Panc1 (cell line): ENCODE measurements around the gene DHX32. TPM values are rescaled to one million over a fixed set of nuclear protein-coding genes. Genes with fewer than 3 reads are reported as not detected.

Experiments used
- ATAC-seq: fragments of 200-7000 bp; cut with Tn5 transposase; 2 replicates; pipeline ENCODE4 v1.9.1; 2020; ENCODE audit warnings: mild to moderate bottlenecking, moderate library complexity
- BruUV-seq: library from RNA; stranded (reverse); fragments of 400-500 nt; replicated peaks from 2 replicates; lab custom pipeline; 2021; lab: Mats Ljungman, UMichigan
- CTCF ChIA-PET: fragments of 300-600 bp; sonication (Branson Sonifier 250); formaldehyde crosslinking; loops from one replicate; lab custom pipeline; 2022; ENCODE audit warnings: antibody characterized with exemption; lab: Charles Lee
- POLR2A ChIA-PET: fragments of 300-600 bp; sonication (Branson Sonifier 250); formaldehyde crosslinking; loops from one replicate; lab custom pipeline; 2022; ENCODE audit warnings: antibody characterized with exemption; lab: Charles Lee
- DNase-seq: peaks from one replicate; pipeline ENCODE4 v3.0.0-alpha.2; 2010; ENCODE audit warnings: low read depth, low spot score
- H3K27ac ChIP-seq: 2 replicates; pipeline ENCODE4 v1.5.1; 2011; ENCODE audit warnings: mild to moderate bottlenecking, low read length, inconsistent platforms
- H3K27me3 ChIP-seq: fragments of 200-500 bp; sonication (Bioruptor generic); 2 replicates; pipeline ENCODE4 v1.6.0; 2014; ENCODE audit warnings: low read length, inconsistent platforms; ENCODE audit not compliant: control insufficient read depth, insufficient read depth
- H3K36me3 ChIP-seq: fragments of 200-500 bp; sonication (Bioruptor generic); 2 replicates; pipeline ENCODE4 v1.5.1; 2014; ENCODE audit warnings: inconsistent platforms, mild to moderate bottlenecking, low read length, moderate library complexity; ENCODE audit not compliant: control insufficient read depth, insufficient read depth
- H3K4me1 ChIP-seq: 2 replicates; pipeline ENCODE4 v1.5.1; 2011; ENCODE audit warnings: inconsistent platforms, mild to moderate bottlenecking, low read length, moderate library complexity; ENCODE audit not compliant: control insufficient read depth, insufficient read depth
- H3K4me3 ChIP-seq, 2 experiments: 2 replicates each; pipeline ENCODE4 v1.5.1; 2011 to 2012; ENCODE audit warnings: low read depth in 2 of 2, low read length in 2 of 2, mild to moderate bottlenecking in 2 of 2, inconsistent platforms in 1 of 2, moderate library complexity in 1 of 2
- H3K9me3 ChIP-seq: fragments of 200-500 bp; sonication (Bioruptor generic); 2 replicates; pipeline ENCODE4 v1.5.1; 2014; ENCODE audit warnings: low read depth, mild to moderate bottlenecking, inconsistent platforms, low read length, moderate library complexity; ENCODE audit not compliant: control insufficient read depth, insufficient read depth
- POLR2AphosphoS5 ChIP-seq: IDR thresholded peaks from 2 replicates; pipeline ENCODE4 v1.6.1; 2012; ENCODE audit warnings: mild to moderate bottlenecking, low read depth, low read length, moderate library complexity
- SIN3A ChIP-seq: IDR thresholded peaks from 2 replicates; pipeline ENCODE4 v1.6.1; 2012; ENCODE audit warnings: low read depth, mild to moderate bottlenecking, low read length, moderate library complexity, borderline replicate concordance; ENCODE audit not compliant: insufficient read depth
- TCF7L2 ChIP-seq: IDR thresholded peaks from 2 replicates; pipeline ENCODE4 v1.6.1; 2011; ENCODE audit warnings: mild to moderate bottlenecking, low read depth, low read length, inconsistent platforms
- in situ Hi-C: cut with HindIII; loops from 2 replicates; pipeline ENCODE4 v1.10.0; 2016; ENCODE audit warnings: low sequenced_read_pairs, low pct_unique_long_range_greater_than_20kb
- intact Hi-C: fragments of 100-400 bp; cut with micrococcal nuclease; formaldehyde crosslinking; loops from one replicate; pipeline ENCODE4 v1.10.0; 2022; ENCODE audit not compliant: unreplicated experiment
- total RNA-seq: library from RNA; stranded (reverse); gene quantifications from one replicate; pipeline ENCODE4 v1.2.1, GENCODE V29; 2021; ENCODE audit not compliant: unreplicated experiment
- TF ChIP-seq, protein P1 (sequence below), 2 experiments: IDR thresholded peaks; 2 replicates each; pipeline ENCODE4 v1.6.1; 2011 to 2012; ENCODE audit warnings: low read depth in 2 of 2, control low read depth in 1 of 2, low read length in 1 of 2, mild to moderate bottlenecking in 1 of 2, moderate library complexity in 1 of 2; ENCODE audit not compliant: insufficient read depth in 1 of 2
- TF ChIP-seq, protein P2 (sequence below): fragments of 450-650 bp; IDR thresholded peaks from 2 replicates; pipeline ENCODE4 v1.5.1; 2017; ENCODE audit warnings: mild to moderate bottlenecking

DHX32 gene
- total RNA-seq, 1 experiment from 2014 or later: 117 TPM

DNA sequence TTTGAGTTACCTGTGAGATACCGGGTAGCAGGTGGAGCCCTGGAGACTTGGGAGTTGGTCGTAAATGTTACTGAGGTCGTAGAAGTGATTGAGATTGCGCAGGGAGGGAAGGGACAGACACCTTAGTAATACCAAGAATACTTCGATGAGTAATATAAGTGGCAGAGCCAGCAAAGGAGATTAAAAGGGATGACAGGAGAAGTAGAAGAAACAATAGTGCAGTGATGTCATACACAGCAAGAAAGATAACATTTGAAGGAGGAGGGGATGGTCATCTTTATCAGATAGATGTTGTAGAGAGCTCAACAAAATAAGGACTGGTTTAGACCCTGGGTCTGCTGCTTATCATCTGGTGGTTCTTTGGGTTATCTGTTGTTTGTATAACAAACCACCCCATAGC, 52.8 kb downstream of the DHX32 start:
- Histone ChIP-seq H3K27me3 (no peaks in the 10 kb centered on the region), H3K36me3 (peaks cover 75% of the 10 kb centered on the region), H3K27ac (no peak overlapping the region), H3K9me3 (no peaks in the 10 kb centered on the region), H3K4me1 (peaks cover 20% of the 10 kb centered on the region), H3K4me3 (no peak overlapping the region)
- intact Hi-C loops: no loop called here
- in situ Hi-C loops: no loop called here
- BruUV-seq: no TSS peak
- DNase-seq (no peak), ATAC-seq (no peak)
- CTCF ChIA-PET: no interaction called here
- TF ChIP-seq POLR2AphosphoS5 (no peak), SIN3A (no peak), TCF7L2 (no peak)
- TF ChIP-seq, protein P1, sequence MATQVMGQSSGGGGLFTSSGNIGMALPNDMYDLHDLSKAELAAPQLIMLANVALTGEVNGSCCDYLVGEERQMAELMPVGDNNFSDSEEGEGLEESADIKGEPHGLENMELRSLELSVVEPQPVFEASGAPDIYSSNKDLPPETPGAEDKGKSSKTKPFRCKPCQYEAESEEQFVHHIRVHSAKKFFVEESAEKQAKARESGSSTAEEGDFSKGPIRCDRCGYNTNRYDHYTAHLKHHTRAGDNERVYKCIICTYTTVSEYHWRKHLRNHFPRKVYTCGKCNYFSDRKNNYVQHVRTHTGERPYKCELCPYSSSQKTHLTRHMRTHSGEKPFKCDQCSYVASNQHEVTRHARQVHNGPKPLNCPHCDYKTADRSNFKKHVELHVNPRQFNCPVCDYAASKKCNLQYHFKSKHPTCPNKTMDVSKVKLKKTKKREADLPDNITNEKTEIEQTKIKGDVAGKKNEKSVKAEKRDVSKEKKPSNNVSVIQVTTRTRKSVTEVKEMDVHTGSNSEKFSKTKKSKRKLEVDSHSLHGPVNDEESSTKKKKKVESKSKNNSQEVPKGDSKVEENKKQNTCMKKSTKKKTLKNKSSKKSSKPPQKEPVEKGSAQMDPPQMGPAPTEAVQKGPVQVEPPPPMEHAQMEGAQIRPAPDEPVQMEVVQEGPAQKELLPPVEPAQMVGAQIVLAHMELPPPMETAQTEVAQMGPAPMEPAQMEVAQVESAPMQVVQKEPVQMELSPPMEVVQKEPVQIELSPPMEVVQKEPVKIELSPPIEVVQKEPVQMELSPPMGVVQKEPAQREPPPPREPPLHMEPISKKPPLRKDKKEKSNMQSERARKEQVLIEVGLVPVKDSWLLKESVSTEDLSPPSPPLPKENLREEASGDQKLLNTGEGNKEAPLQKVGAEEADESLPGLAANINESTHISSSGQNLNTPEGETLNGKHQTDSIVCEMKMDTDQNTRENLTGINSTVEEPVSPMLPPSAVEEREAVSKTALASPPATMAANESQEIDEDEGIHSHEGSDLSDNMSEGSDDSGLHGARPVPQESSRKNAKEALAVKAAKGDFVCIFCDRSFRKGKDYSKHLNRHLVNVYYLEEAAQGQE (IDR thresholded peaks at IDR 0.05; ENCODE audit: insufficient read depth in 1 of 2, low read depth in 2 of 2, low read length in 1 of 2): no peak
- TF ChIP-seq, protein P2, sequence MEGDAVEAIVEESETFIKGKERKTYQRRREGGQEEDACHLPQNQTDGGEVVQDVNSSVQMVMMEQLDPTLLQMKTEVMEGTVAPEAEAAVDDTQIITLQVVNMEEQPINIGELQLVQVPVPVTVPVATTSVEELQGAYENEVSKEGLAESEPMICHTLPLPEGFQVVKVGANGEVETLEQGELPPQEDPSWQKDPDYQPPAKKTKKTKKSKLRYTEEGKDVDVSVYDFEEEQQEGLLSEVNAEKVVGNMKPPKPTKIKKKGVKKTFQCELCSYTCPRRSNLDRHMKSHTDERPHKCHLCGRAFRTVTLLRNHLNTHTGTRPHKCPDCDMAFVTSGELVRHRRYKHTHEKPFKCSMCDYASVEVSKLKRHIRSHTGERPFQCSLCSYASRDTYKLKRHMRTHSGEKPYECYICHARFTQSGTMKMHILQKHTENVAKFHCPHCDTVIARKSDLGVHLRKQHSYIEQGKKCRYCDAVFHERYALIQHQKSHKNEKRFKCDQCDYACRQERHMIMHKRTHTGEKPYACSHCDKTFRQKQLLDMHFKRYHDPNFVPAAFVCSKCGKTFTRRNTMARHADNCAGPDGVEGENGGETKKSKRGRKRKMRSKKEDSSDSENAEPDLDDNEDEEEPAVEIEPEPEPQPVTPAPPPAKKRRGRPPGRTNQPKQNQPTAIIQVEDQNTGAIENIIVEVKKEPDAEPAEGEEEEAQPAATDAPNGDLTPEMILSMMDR: no peak
- POLR2A ChIA-PET: no interaction called here

DNA sequence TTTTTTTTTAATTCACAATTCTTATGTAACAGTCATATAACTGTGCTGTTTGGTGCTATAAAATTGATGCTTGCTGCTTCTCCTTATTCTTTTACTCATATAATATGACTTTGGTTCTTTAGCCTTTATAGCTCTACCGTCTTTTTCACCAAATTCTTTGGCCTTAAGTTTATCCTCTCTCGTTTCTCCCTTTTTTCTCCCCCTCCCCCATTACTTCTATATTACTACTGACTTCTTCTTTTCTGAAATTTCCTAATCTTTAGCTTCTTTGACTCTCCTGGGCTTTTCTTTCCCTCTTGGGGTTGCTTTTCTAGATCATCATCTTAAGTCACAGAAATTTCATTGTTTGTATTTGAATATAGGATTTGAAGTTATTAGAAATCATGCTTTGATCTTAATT, 54.0 kb downstream of the DHX32 start:
- BruUV-seq: no TSS peak
- POLR2A ChIA-PET: no interaction called here
- H3K27ac ChIP-seq: no peak overlapping the region
- no peak for ATAC-seq
- in situ Hi-C loops: no loop called here
- no peak for DNase-seq
- H3K36me3 ChIP-seq: peaks cover 74% of the 10 kb centered on the region
- intact Hi-C loops: no loop called here
- H3K27me3 ChIP-seq: no peaks in the 10 kb centered on the region
- H3K9me3 ChIP-seq: no peaks in the 10 kb centered on the region
- peaks cover 20% of the 10 kb centered on the region for H3K4me1 ChIP-seq
- H3K4me3 ChIP-seq: no peak overlapping the region
- CTCF ChIA-PET: no interaction called here
- TF ChIP-seq SIN3A (no peak), TCF7L2 (no peak), POLR2AphosphoS5 (no peak)
- TF ChIP-seq, protein P2: no peak
- TF ChIP-seq, protein P1 (IDR thresholded peaks at IDR 0.05; ENCODE audit: insufficient read depth in 1 of 2, low read depth in 2 of 2, low read length in 1 of 2): no peak
